ENCODE measurements around the gene MRPL53.

Gene MRPL53

DNA sequence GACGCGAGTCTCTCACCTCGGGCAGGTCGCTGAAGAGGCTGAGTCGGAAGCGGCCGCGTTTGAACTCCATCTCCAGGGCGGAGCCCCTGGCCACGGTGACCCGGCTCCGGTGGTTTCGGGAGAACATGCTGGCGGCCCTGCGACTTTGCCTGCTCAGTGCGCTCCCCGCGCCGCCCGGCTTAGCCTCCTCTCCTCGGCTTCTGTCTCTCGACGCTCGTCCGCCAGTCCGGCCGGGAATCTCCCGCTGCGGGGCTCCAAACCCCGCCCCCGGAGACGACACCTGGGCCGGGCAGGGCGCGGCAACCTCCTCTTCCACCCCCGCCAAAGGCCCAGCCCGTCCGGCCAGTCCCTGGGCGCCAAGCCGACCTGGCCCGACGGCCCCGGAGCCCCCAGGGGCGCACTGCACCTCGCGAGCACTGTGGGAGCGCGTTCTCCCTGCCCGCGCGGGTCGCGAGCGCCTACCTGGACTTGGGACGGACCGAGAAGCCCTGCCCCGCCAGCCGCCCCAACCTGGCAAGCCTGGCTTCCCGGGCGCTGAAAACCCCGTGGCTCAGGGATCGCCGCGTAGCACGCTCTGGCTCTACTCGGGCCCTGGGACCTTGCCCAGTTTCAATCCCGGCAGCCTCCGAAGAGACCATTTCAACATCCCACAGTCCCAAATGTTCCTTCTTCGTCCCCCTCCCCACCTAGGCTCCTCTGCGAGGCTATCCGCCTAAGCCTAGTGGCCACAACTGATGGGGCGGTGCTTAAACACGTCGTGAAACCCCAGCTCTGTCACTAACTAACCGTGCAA, 30.6 kb downstream of the MRPL53 start, which contains the start of gene RTKN:
Gene RTKN, minus strand, starts transcription at position 248 of the 793 bp plus-strand sequence. Its CDS starts 121 bp downstream, at position 127.
- H3K27me3 ChIP-seq: peaks cover 98% of the 10 kb centered on the region
- H3K4me3 ChIP-seq (ENCODE audit: low read depth in 1 of 2, low read length in 1 of 2): peak within 1 kb of the TSS in 1 of 2 experiments; percentile 42
- TF ChIP-seq, protein P1, sequence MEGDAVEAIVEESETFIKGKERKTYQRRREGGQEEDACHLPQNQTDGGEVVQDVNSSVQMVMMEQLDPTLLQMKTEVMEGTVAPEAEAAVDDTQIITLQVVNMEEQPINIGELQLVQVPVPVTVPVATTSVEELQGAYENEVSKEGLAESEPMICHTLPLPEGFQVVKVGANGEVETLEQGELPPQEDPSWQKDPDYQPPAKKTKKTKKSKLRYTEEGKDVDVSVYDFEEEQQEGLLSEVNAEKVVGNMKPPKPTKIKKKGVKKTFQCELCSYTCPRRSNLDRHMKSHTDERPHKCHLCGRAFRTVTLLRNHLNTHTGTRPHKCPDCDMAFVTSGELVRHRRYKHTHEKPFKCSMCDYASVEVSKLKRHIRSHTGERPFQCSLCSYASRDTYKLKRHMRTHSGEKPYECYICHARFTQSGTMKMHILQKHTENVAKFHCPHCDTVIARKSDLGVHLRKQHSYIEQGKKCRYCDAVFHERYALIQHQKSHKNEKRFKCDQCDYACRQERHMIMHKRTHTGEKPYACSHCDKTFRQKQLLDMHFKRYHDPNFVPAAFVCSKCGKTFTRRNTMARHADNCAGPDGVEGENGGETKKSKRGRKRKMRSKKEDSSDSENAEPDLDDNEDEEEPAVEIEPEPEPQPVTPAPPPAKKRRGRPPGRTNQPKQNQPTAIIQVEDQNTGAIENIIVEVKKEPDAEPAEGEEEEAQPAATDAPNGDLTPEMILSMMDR (IDR thresholded peaks at IDR 0.05): no peak
- no peaks in the 10 kb centered on the region for H3K9me3 ChIP-seq
- H3K36me3 ChIP-seq: no peaks in the 10 kb centered on the region
- H3K4me1 ChIP-seq (ENCODE audit: control insufficient read depth in 1 of 2, insufficient read depth in 1 of 2, low read depth in 1 of 2, low read length in 1 of 2): peaks cover 14 to 19% of the 10 kb centered on the region in 2 experiments
- no peak within 1 kb of the TSS for H3K27ac ChIP-seq

DNA sequence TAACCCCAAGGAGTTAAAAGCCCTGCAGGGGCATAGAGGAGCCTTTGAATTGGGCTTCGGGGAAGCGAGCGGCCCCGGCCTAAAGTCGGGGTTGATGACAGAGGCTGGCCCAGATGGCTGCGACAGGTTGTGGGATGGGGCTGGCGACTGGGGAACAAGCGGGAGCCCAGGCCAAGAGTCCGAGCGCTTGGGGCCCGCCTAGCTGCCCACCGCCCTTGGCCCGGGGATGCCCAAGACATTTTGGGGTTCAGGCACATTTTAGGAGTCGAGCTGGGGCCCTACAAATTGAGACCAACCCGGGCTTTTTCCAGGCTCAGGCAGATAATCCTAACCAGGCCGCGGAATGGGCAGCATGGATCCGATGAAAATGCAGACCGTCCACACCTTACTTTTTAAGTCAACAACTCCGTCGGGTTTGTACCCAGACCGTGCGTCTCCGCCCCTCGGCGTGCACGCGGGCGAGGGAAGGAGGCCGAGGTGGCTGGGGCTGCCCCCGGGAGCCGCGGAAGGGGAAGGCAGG, 31.2 kb downstream of the MRPL53 start:
- Histone ChIP-seq H3K27me3 (peaks cover 91% of the 10 kb centered on the region), H3K4me3 (ENCODE audit: low read depth in 1 of 2, low read length in 1 of 2) (peak overlapping the region in 1 of 2 experiments; percentile 42), H3K9me3 (no peaks in the 10 kb centered on the region), H3K27ac (no peak overlapping the region), H3K36me3 (no peaks in the 10 kb centered on the region), H3K4me1 (ENCODE audit: control insufficient read depth in 1 of 2, insufficient read depth in 1 of 2, low read depth in 1 of 2, low read length in 1 of 2) (peaks cover 14 to 19% of the 10 kb centered on the region in 2 experiments)
- TF ChIP-seq, protein P1 (IDR thresholded peaks at IDR 0.05): no peak

DNA sequence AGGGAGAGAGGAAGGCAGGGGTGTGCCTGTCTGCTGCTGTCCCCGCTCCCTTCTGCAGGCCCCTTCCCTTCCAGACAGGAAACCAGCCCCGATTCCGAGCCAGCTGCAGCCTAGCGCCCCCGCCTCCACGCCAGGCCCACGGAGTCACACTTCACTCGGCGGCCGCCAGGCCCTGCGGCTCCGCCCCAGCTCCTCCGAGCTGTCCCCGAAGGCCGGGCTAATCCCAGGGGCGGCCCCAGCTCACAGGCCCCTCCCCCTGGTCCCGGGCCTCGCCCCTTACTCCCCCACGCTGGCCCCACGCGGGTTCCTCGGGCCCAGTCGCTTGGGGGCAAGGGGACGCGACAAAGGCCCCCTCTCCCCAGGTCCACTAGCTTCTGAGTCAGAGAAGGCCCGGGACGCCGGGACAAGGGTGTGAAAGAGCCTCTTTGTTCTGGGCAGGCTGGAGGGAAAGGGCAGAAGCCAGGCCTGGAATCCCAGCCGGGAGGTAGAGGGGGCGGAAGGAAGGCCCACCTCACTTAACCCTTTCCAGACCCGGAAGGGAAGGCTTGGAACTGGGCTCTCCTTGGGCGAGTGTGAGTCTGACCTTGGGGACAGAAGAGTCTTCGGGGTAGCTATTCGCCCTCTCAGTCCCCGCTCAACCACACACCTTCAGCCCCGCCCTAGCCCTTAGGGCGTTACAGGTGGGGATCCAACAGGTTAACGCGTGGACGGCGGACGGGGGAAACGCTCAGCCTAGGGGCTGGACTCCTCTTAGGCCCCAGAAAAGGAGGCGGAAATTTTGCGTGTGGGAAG, 31.9 kb downstream of the MRPL53 start:
- H3K27ac ChIP-seq: no peak overlapping the region
- peaks cover 14 to 19% of the 10 kb centered on the region in 2 experiments for H3K4me1 ChIP-seq (ENCODE audit: control insufficient read depth in 1 of 2, insufficient read depth in 1 of 2, low read depth in 1 of 2, low read length in 1 of 2)
- peak overlapping the region in 1 of 2 experiments; percentile 20 for H3K4me3 ChIP-seq (ENCODE audit: low read depth in 1 of 2, low read length in 1 of 2)
- TF ChIP-seq, protein P1 (IDR thresholded peaks at IDR 0.05): no peak
- H3K9me3 ChIP-seq: no peaks in the 10 kb centered on the region
- no peaks in the 10 kb centered on the region for H3K36me3 ChIP-seq
- H3K27me3 ChIP-seq: peaks cover 85% of the 10 kb centered on the region

DNA sequence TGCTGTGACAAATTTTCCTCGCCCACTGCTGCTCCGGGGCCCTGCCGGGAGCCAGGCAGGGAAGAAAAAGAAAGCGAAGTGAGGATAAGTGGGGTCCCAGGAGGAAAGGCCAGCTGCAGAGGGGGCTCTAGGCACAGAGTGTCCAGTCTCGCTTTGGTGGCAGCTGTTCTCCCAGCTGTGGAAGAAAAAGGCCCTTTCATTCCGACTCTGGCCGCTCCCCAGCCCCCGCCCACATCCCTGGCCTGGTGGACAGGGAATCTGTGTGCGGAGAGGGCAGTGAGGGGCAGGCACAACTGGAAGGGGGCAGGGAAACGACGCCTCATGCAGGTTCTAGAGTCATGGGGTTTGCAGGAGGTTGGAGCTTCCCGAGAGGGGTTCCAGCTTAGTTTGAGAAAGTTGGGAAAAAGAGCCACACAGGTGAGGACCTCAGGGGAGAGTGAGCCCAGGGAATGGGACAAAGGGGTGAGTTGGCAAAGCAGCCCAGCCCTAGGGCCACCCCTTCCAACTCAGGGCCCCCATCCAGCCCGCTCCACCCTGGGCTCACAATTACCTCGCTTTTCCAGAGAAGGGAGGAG, 32.6 kb downstream of the MRPL53 start:
- H3K9me3 ChIP-seq: no peaks in the 10 kb centered on the region
- H3K27ac ChIP-seq: no peak overlapping the region
- H3K4me1 ChIP-seq (ENCODE audit: control insufficient read depth in 1 of 2, insufficient read depth in 1 of 2, low read depth in 1 of 2, low read length in 1 of 2): peaks cover 14 to 19% of the 10 kb centered on the region in 2 experiments
- TF ChIP-seq, protein P1 (IDR thresholded peaks at IDR 0.05): no peak
- H3K27me3 ChIP-seq: peaks cover 78% of the 10 kb centered on the region
- H3K4me3 ChIP-seq (ENCODE audit: low read depth in 1 of 2, low read length in 1 of 2): peak overlapping the region in 1 of 2 experiments; percentile 20
- H3K36me3 ChIP-seq: no peaks in the 10 kb centered on the region

DNA sequence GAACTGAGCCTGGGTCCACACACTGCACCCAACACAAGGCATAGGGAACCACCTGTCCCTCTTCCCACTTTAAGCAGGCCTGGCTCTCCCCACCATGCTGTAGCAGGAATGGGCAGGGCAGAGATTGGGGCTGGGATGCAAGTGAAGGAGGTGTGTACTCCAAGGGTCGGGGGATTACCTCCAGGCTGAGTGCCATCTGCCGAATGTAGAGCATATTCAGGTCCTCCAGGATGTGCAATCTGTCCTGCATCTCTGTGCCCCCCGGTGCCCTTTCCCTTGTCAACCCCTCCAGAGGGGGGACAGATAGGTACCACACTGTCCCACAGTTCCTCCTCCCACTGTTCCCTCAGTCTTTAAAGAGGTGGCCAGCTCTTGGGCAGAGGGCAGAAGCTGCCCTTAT, 33.1 kb downstream of the MRPL53 start:
- Histone ChIP-seq H3K9me3 (no peaks in the 10 kb centered on the region), H3K27me3 (peaks cover 73% of the 10 kb centered on the region), H3K27ac (no peak overlapping the region), H3K4me1 (ENCODE audit: control insufficient read depth in 1 of 2, insufficient read depth in 1 of 2, low read depth in 1 of 2, low read length in 1 of 2) (peaks cover 14 to 19% of the 10 kb centered on the region in 2 experiments), H3K4me3 (ENCODE audit: low read depth in 1 of 2, low read length in 1 of 2) (no peak overlapping the region), H3K36me3 (no peaks in the 10 kb centered on the region)
- TF ChIP-seq, protein P1 (IDR thresholded peaks at IDR 0.05): no peak

Measured in neutrophil (primary cell).